ENCODE results near the gene CWC27. TPM values are rescaled to one million over a fixed set of nuclear protein-coding genes. Genes with fewer than 3 reads are reported as not detected.
"Not testable (repeated sequence)": the region's sequence is repeated elsewhere in the genome, so short reads cannot be mapped to it uniquely, and the experiment has no call there.

The CWC27 gene
- total RNA-seq, 1 donor from 2014 or later, result 20.8 TPM

DNA sequence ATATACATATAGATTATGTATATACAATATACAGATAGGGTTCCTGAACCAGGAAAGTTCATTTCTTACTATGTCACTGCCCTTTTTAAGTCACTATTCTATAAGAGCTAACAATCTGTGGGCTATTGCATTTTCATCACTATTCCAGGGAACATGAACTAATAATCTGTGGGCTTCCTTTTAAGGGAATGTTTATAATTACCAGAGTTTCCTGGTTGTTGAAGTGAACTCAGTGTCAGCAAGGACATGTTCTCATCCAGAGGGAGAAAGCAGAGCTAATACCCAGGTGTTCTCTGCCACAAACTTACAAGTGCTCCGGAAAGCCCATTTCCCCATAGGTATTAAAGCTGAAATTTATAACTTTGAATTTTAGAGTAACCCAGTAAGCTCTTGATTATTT, 69.6 kb downstream of the CWC27 start:
- DNase-seq (ENCODE audit: low read depth), result no peak

DNA sequence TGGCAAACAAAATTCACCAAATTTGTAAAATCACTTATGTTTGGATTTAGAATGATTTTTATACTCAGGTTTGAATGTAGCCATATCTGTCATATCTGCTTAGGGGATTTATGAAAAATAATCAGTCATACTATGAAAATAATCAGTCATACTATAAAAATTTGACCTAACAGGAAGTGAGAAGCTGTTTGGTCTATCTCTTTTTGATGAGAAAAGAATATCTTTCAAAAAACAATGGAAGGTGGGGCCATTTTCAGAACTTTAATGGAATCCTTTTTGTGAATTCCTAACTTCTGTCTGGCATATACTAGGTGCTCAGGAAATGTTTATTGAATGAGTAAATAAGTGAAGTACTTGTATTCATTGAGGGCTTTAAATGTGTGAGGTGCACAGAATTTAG, 70.1 kb downstream of the CWC27 start:
- no peak for DNase-seq (ENCODE audit: low read depth)

DNA sequence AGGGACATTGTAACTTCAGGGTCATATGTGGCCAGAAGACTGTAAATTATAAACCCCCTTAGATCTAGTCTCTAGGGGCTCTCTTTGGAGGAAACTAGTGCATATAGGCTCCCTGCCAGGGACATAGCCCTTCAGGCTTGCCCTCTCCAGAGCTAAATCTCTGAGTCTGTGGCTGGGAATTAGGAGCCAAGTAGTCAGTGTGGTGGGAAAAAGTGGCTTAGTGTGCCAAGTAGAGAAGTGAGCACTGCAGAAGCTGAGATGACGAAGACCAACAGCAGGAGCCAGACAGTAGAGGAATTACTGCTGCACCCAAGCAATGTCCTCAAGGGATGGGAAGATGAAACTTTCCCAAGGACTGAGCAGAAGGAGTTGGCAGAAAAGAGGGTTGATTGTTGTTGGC, 71.2 kb downstream of the CWC27 start:
- DNase-seq (ENCODE audit: low read depth), result no peak

DNA sequence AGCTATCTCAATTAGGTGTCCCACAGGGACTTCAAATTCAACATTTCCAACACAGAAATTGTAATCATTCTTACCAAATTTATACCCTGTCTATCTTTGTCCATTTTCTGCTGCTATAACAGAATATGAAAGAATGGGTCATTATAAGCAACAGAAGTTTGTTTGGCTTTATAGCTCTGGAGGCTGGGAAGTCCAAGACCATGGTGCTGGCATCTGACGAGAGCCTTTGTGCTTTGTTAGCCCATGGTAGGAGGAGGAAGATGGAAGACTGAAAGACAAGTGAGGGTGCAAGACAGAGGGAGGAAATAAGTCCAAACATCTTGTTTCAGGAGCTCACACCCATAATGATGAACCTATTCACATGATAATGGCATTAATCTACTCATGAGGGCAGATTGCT, 72.2 kb downstream of the CWC27 start:
- DNase-seq (ENCODE audit: low read depth), result no peak

DNA sequence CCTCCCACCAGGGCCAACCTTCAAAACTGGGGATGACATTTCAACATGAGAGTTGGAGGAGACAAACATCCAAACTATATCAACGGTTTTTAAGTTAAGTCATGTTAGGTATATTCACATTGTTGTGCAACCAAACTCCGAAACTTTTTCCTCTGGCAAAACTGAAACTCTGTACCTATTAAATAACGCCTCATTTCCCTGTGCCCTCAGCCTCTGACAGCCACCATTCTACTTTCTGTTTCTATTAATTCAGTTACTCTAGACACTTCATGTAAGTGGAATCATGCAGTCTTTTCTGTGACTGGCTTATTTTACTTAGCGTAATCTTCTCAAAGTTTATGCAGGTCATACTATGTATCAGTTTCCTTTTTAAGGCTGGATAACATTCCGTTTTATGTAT, 85.0 kb downstream of the CWC27 start:
- no peak for DNase-seq (ENCODE audit: low read depth)

DNA sequence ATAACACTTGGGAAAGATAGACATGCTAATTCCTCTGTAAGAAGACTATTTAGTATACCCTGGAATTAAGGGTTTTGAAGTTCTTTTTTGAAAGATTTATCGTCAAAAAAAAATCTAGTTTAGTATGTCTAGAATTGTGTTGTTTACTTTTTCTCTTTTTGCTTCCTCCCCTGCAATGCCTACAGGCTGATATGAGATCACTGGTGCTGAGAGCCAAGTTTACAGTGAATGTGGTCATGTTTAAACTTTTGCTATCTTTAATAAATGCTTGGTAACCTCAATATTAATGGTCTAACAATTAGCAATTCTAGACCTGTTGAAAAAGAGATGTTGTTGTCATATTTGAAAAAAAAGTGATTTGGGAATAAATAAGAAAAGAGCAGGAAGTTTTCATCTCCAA, 86.1 kb downstream of the CWC27 start:
- no peak for DNase-seq (ENCODE audit: low read depth)

DNA sequence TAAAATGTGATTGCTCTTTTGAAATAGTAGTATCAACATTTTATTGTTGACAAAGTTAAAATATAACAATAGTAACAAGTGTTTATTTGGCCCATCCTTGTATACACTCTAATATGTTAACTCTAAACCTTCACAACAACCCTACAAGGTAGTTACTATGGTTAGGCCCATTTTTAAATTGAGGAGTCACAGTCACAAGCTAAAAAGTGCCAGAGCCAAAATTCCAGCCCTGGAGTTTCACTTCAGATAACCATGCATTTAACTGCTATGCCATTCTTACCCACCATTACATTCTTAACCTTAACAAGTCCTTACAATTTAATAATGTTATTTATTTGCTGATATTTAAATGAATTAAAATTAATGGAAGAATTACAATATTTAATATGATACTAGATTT, 91.2 kb downstream of the CWC27 start:
- no peak for DNase-seq (ENCODE audit: low read depth)

DNA sequence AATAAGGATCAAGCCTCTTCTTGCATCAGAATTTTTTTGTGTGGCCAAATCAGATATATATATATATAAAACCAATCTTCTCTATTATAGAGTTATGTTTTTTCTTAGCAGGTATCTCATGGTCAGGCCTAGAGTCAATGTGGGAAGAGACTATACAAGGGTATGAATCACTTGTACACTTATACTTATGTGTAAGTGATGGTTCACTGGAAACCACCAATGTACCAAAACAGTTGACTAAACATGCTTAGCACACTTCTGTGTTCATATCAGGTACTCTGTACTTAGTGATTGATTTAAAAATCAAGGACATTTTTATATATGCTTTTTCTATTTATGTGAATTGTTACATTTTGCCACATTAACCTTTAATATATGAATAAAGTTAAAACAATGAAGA, 92.6 kb downstream of the CWC27 start:
- no peak for DNase-seq (ENCODE audit: low read depth)

DNA sequence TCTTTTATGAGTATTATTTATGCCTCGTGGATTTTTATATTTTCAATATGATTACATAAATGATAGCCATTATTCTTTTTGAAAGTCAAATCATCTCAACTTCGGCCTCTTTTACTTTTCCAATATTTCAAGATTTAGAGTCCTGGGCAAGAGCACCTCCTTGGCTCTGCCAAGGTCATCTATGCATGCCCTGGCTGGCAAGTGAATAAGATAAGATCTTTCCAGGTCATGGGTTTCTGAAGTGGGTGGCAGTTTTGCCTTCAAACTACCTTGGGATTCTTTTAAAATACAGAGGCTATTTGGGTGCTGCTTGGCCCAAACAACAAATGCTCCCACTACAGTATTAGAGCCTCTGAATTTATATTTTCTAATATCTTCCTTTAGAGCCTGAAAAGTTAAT, 95.4 kb downstream of the CWC27 start:
- no peak for DNase-seq (ENCODE audit: low read depth)

DNA sequence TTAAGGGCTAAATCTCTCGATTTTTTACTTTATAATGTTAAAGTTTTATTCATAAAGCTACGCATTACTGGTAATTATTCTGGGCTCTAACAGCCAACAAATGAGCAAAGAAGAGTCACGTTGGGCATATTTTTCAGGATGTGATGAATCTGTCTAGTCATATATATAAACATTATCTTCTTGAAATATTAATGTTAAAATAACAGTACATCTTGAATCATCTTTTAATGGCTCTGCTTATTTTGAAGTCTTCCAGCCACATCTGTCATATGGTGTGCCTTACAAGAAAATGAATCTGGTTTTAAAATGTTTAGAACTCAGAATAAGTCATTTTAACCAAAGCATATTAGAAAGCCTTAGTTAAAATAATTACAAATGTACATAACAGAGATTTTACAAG, 96.9 kb downstream of the CWC27 start:
- no peak for DNase-seq (ENCODE audit: low read depth)

DNA sequence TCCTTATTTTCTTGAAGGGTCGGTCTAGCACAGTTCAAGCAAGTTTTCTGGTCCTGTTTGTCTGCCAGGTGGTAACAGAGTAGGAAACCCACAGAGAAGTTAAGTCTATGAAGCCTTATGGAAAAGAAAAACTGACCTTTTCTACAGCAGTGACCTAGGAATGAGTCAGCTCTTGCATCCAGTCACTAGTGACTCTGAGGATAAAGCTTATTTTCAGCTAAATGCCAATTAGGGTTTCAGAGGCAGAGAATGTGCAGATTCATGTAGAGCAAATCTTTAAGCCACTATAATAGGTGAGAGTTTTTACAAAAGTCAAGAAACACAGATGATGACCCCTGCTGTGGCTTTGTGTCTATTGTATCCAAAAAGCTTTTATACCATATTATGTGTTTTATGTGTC, 100.7 kb downstream of the CWC27 start:
- peak; percentile 36 for DNase-seq (ENCODE audit: low read depth)

DNA sequence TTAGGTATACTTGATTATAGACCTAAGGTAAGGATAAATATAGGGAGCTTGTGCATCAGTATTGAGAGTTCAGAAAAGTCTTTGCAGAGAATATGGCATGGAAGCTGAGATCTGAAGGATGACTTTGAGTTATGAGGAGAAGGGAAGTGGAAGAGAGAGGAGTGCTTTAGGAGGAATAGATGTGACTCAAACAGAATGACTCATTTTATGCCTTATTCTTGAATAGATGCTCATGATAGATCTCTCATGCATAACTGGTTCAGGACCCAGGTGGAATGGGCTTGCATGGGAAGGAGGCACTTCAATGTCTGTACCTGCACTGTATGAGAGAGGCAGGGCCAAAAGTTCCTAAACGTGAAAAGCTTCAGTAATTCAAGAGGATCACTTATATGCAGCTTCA, 103.3 kb downstream of the CWC27 start:
- DNase-seq (ENCODE audit: low read depth), result no peak

DNA sequence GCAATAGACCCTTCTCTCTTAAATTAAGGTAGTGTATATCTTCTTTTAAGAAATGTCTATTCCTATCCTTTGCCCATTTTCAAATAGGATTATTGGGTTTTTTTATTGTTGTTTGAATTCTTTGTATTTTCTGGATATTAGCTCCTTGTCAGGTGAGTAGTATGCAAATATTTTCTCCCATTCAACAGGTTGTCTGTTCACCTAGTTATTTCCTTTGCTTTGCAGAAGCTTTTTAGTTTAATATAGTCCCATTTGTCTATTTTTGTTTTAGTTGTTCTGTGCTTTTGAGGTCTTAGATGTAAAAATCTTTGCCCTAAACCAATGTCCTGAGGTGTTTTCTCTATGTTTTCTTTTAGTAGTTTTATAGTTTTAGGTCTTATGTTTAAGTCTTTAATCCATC, 104.7 kb downstream of the CWC27 start:
- no peak for DNase-seq (ENCODE audit: low read depth)

DNA sequence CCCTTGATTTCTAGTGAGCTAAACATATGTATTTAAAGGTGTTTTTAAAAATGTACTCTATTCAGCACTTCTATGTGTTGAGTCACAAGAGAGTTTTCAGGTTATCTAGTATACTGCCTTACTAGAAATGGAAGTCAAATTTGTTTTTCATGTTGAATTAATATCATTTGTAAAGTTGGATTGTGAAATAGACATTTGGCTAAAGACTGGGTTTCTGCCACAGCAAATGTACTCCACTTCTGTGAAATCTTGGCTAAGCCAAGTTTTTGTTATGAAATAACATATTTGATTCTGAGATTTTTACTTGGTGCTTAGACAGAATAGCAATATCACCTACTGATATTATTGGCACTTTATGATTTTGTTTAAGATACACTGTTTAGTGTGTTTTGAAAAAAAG, 106.0 kb downstream of the CWC27 start:
- no peak for DNase-seq (ENCODE audit: low read depth)

DNA sequence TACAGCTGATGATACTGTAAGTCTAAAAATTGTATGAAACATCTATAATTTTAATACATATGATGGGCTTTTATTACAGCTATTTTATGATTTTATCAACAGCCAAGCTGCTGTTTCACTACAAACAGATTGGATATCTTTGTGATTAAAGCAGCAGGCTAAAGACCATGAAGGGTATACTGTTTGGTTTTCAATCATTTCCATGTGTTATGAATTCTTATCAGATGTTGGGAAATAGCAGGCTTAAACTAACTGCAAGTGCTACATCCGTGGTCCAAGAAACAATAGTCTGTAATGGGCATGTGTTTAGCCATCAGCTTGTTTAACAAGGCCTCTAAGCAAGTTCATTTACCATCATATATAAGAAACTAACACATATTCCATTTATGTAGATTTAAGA, 107.5 kb downstream of the CWC27 start:
- DNase-seq (ENCODE audit: low read depth), result no peak

DNA sequence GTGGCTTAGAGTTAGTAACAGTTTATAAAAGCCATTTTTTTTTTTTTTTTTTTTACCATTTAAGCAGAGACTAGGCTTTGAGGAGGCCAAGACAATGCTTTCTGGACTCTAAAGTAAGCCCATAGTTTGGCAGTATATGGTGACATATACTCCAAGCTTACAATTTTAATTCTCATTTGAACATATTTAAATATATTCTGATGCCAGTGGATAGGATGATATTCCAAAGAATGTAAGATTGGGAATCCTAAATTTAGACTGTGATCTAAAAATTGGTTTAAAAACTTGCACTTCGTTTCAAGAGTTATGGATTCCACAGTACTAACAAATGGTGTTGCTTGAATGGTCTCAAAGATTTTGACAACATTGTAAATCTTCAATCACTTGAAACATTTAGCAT, 112.1 kb downstream of the CWC27 start:
- no peak for DNase-seq (ENCODE audit: low read depth)

DNA sequence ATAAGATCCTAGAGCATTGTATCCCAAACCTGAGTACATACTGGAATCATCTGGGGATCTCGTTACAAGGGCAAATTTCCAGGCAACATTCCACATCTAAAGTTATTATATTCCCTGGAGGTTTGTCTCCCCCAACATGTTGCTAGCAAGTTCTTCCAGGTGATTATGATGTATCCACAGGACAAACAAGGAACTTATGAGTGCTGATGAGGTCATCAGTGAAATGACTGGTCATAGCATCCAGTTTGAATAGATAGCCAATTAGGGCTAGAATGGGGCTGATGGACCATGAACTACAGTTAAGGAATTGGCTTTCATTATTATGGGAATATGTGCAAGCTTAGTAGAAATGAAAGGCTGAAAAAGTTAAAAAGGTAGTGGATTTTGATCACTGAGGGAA, 115.2 kb downstream of the CWC27 start:
- no peak for DNase-seq (ENCODE audit: low read depth)

DNA sequence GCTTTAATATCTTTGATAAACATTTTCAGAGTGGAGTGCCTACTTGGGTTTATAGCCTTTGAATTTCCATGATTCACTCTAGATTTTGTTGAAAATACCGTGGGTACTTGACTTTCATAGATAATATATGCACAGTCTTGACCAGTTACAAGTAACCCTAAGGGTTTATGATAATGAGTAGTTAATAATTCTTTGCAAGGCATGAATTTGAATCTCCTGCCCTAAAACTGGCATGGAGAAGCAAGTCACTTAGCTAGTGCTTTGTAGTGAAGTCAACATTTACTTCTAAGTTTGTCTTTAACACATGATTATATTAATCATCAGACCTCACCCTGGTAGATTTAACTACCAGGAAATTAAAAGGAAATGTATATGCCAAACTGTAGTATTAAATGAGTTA, 115.8 kb downstream of the CWC27 start:
- no peak for DNase-seq (ENCODE audit: low read depth)

DNA sequence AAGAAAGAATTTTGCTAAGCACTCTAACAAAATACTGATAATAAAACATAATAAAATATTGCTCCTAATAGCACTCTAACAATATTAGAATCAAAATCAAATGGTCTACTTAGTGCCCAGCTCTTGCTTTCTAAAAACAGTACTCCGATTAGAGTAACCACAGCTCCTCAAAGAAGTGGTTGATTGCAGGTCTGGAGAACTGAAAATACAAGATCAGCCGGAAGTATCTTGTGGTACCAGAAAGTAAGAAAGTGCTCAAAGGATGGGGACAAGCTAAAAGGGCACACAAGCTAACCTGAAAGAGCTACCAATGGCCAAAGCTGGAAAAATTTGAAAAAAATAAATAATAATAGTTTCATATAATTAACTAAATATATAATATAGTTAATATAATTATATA, 119.2 kb downstream of the CWC27 start:
- no peak for DNase-seq (ENCODE audit: low read depth)

DNA sequence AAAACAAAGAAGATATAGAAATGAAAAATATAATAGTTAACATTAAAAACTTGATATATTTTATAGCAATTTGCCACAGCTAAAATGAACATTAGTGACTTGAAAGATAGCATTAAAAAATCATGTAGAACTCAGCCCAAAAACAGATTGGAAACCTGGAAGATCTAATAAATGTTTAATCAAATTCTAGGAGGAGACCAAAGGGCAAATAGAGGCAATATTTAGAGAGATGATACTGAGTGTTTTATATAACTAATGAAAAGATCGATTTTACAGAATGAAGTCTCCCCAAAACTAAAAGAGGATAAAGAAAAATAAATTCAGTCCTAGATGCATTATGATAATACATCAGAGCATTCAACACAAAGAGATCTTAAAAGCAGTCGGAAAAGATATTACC, 127.0 kb downstream of the CWC27 start:
- DNase-seq (ENCODE audit: low read depth), result no peak

DNA sequence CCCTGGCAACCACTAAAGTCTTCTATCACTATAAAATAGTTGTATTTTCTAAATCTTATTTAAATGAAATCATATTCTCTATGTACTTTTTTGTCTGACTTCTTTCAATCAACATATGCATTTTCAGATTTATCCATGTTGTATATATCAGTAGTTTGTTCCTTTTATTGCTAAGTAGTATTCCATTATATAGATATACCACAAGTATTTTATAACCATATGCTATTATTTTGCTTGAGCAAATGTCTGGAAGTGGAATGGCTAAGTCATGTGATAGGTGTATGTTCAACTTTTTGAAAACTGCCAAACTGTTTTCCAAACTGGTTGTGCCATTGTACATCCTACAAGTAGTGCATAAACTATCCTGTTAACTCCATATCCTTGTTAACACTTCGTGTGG, 131.1 kb downstream of the CWC27 start:
- no peak for DNase-seq (ENCODE audit: low read depth)

DNA sequence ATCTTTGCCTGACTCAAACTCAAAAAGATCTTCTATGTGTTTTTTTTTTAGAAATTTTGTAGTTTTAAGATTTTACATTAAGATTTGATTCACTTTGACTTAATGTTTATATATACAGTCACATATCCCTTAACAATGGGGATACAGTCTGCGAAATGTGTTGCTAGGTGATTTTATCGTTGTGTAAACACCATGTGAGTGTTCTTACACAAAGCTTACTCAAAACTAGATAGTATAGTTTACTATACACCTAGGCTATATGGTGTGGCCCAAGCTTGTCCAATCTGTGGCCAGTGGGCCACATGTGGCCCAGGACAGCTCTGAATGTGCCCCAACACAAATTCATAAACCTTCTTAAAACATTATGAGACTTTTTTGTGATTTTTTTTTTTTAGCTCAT, 131.9 kb downstream of the CWC27 start:
- no peak for DNase-seq (ENCODE audit: low read depth)

DNA sequence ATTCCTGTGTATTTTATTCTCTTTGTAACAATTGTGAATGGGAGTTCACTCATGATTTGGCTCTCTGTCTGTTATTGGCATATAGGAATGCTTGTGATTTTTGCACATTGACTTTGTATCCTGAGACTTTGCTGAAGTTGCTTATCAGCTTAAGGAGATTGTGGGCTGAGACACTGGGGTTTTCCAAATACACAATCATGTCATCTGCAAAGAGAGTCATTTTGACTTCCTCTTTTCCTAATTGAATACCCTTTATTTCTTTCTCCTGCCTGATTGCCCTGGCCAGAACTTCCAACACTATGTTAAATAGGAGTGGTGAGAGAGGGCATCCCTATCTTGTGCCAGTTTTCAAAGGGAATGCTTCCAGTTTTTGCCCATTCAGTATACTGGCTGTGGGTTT, 138.7 kb downstream of the CWC27 start:
- DNase-seq (ENCODE audit: low read depth), result not testable (repeated sequence)

DNA sequence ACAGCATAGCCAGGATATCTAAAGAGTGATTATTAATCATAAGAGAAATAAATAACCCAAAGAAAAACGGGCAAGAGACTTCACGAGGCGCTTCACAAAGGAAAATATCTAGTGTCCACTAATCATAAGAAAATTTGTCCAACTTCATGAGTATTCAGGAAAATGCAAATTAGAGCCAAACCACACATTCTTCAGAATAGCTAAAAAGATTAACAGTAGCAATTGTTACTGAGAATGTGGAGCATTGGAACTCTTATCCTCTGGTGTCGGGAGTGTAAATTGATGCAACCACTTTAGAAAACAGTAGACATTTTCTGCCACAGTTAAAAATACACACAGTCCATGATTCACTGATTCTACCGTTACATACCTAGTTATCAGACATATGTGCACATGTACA, 145.7 kb downstream of the CWC27 start:
- no peak for DNase-seq (ENCODE audit: low read depth)

DNA sequence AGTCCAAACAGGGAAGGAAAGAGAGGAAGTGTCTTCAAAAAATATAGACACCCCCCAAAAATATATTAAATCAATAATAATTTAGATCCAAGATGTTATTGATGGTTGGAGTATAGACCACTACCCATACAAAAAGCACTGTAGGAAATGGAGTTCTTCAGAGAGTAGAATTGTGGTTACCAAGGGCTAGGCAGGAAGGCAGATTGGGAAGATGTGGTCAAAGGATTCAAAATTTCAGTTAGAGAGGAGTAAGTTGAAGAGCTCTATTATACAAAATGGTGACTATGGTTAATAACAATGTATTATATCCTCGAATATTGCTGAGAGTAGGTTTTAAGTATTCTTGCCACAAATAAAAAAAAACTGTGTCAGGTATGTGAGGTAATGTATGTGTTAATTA, 149.4 kb downstream of the CWC27 start:
- DNase-seq (ENCODE audit: low read depth), result no peak

All from myocyte (in vitro differentiated cells).